AG04450 (cell line): ENCODE results near the gene POLD3. TPM values are rescaled to one million over a fixed set of nuclear protein-coding genes. Genes with fewer than 3 reads are reported as not detected.
A peak's percentile ranks its signal among the peaks of the same experiment; 100 is the strongest.

Experiments
- CTCF ChIA-PET: fragments of 300-600, 350-600 bp; formaldehyde crosslinking; extraction: SDS; loops from one replicate; lab custom pipeline; 2022; ENCODE audit warnings: antibody characterized with exemption, inconsistent platforms; lab: Charles Lee
- POLR2A ChIA-PET: fragments of 350-600 bp; formaldehyde crosslinking; extraction: SDS; loops from one replicate; lab custom pipeline; 2021; ENCODE audit warnings: antibody characterized with exemption, inconsistent platforms; lab: Yijun Ruan, JAX
- DNase-seq: peaks from one replicate; pipeline ENCODE4 v3.0.0-alpha.2; 2011; ENCODE audit warnings: low read depth, low spot score
- H3K27ac ChIP-seq: one replicate; pipeline ENCODE4 v1.5.1; 2012; ENCODE audit warnings: low read depth, low read length, control low read depth
- H3K27me3 ChIP-seq: one replicate; pipeline ENCODE4 v1.6.0; 2012; ENCODE audit warnings: low read length; ENCODE audit not compliant: control insufficient read depth, insufficient read depth
- H3K4me3 ChIP-seq: 2 replicates; pipeline ENCODE4 v1.5.1; 2011; ENCODE audit warnings: mild to moderate bottlenecking, low read depth, low read length, control low read depth
- H3K9me3 ChIP-seq: 2 replicates; pipeline ENCODE4 v1.5.1; 2012; ENCODE audit warnings: low read length; ENCODE audit not compliant: control insufficient read depth, insufficient read depth
- polyA plus RNA-seq: library from polyadenylated mRNA; depleted of rRNA; stranded (reverse); fragments of >200 nt; gene quantifications from 2 replicates; pipeline ENCODE4 v1.2.3, GENCODE V29; 2011
- TF ChIP-seq, protein P1 (sequence below): IDR thresholded peaks from 2 replicates; pipeline ENCODE4 v1.5.1; 2011; ENCODE audit warnings: low read depth, low read length, control low read depth, inconsistent platforms

Gene POLD3
- polyA plus RNA-seq, 1 experiment, result 14.8 TPM

DNA sequence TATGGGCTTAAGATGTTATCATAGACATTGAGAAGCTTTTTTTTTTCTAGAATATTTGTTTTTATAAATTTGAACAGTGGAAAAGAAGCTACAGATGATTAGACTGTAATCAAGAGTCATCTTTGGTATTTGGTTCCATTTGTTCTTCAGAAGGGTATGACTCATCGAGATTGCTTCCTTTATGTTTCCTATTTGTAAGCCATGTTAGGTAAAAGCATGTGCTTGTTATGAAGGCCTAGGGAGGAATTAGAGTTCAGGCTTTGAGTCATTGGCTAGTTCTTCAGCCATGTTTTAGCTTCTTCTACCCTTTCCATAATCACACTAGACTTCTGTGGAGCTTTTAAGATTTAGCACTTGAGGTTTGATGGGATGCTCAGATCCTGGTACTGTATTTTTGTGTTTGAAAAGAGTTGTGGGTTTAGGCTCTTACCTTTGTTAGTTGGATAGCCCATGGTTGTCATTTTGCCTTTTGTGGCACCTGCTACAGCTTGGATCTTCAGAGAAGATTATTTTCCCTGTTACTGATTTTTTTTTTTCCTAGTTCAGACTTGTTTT, 44.3 kb downstream of the POLD3 start:
- Histone ChIP-seq H3K27ac (peak overlapping the region; percentile 84), H3K4me3 (no peak overlapping the region), H3K27me3 (no peaks in the 10 kb centered on the region), H3K9me3 (no peaks in the 10 kb centered on the region)
- TF ChIP-seq, protein P1, sequence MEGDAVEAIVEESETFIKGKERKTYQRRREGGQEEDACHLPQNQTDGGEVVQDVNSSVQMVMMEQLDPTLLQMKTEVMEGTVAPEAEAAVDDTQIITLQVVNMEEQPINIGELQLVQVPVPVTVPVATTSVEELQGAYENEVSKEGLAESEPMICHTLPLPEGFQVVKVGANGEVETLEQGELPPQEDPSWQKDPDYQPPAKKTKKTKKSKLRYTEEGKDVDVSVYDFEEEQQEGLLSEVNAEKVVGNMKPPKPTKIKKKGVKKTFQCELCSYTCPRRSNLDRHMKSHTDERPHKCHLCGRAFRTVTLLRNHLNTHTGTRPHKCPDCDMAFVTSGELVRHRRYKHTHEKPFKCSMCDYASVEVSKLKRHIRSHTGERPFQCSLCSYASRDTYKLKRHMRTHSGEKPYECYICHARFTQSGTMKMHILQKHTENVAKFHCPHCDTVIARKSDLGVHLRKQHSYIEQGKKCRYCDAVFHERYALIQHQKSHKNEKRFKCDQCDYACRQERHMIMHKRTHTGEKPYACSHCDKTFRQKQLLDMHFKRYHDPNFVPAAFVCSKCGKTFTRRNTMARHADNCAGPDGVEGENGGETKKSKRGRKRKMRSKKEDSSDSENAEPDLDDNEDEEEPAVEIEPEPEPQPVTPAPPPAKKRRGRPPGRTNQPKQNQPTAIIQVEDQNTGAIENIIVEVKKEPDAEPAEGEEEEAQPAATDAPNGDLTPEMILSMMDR, result no peak
- DNase-seq, result peak; percentile 74
- POLR2A ChIA-PET, result interaction anchor here (0.6 to 0.8 kb wide), 4 partner anchors 12 to 144 kb away, joined by 3 to 6 read pairs (median 4); no protein-coding TSS in a partner anchor
- CTCF ChIA-PET, result interaction anchor here (0.6 to 1.7 kb wide), 5 partner anchors 25 to 184 kb away, joined by 3 to 5 read pairs (median 4); no protein-coding TSS in a partner anchor

DNA sequence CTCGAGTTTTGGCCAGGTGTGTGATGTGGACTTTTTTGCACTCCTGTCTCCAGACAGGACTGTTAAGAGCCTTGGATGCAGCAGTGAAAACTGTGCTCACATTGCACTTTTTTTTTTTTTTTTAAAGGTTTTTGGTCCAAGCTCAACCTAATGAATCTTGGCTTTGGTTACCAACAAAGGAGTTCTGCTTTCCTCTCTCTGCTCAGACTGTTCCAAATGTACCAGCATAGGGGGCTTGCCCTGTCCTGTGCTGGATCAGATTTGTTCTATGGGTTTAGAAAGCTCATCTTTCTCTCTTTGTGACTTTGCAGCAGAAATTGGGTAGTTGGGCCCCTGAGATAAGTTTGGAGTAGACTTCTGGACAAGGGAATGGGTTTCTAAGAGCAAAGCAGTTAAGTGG, 45.3 kb downstream of the POLD3 start:
- DNase-seq, result no peak
- TF ChIP-seq, protein P1, result no peak
- H3K27ac ChIP-seq, result no peak overlapping the region
- no peak overlapping the region for H3K4me3 ChIP-seq
- H3K27me3 ChIP-seq, result no peaks in the 10 kb centered on the region
- CTCF ChIA-PET, result interaction anchor here (1.1 kb wide), 2 partner anchors 65 to 102 kb away, joined by 3 read pairs; no protein-coding TSS in a partner anchor
- H3K9me3 ChIP-seq, result no peaks in the 10 kb centered on the region
- POLR2A ChIA-PET, result no interaction called here

GRCh38 chr11:74638869-74639268, 46.5 kb downstream of the POLD3 start:
- TF ChIP-seq, protein P1, result no peak
- POLR2A ChIA-PET, result no interaction called here
- DNase-seq, result no peak
- H3K27me3 ChIP-seq, result no peaks in the 10 kb centered on the region
- CTCF ChIA-PET, result interaction anchor here (1.1 to 1.2 kb wide), 2 partner anchors 64 to 88 kb away, joined by 3 to 5 read pairs; no protein-coding TSS in a partner anchor
- no peak overlapping the region for H3K4me3 ChIP-seq
- H3K27ac ChIP-seq, result no peak overlapping the region
- H3K9me3 ChIP-seq, result no peaks in the 10 kb centered on the region

GRCh38 chr11:74639533-74639932, 47.2 kb downstream of the POLD3 start:
- H3K4me3 ChIP-seq, result no peak overlapping the region
- no peaks in the 10 kb centered on the region for H3K27me3 ChIP-seq
- no peaks in the 10 kb centered on the region for H3K9me3 ChIP-seq
- no peak for DNase-seq
- ChIA-PET CTCF (interaction anchor here (1.2 kb wide), 1 partner anchor 87 kb away, joined by 5 read pairs; no protein-coding TSS in a partner anchor), POLR2A (no interaction called here)
- no peak overlapping the region for H3K27ac ChIP-seq
- TF ChIP-seq, protein P1, result no peak

DNA sequence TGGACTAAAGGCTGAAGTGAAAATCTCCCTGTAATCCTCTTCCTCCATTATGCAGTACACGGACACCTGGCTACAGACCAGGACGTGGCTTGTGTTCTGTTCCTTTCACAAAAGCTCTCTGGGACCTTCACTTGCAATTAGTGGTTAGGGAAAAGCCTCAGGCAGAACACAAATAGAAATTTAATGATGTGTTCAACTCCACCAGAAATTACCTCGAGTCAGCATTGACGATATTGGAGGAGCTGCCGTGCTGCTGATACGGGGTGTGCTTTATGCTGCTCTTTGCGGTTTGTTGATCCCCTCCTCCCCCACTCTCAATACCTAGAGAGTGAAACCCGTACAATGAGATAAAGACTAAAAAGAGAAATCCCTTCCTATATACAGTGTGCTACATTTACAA, 48.9 kb downstream of the POLD3 start:
- Histone ChIP-seq H3K9me3 (no peaks in the 10 kb centered on the region), H3K27me3 (no peaks in the 10 kb centered on the region), H3K27ac (no peak overlapping the region), H3K4me3 (no peak overlapping the region)
- ChIA-PET POLR2A (interaction anchor here (0.9 to 1.6 kb wide), 4 partner anchors 9 to 79 kb away, joined by 3 to 7 read pairs (median 5); no protein-coding TSS in a partner anchor), CTCF (interaction anchor here (1.6 to 2.0 kb wide), 2 partner anchors 61 to 84 kb away, joined by 7 to 9 read pairs; no protein-coding TSS in a partner anchor)
- TF ChIP-seq, protein P1, result no peak
- no peak for DNase-seq
